ENCODE measurements around the gene HSD11B2.

- TF ChIP-seq SIN3A (IDR thresholded peaks at IDR 0.05; ENCODE audit: borderline replicate concordance, insufficient read depth, low read length) (no peak), POLR2AphosphoS5 (IDR thresholded peaks at IDR 0.05; ENCODE audit: low read depth, low read length) (no peak)
Measured at GRCh38 chr16:67441907-67442306, 11.0 kb downstream of the HSD11B2 start.

All from PFSK-1 (cell line).